Liver (tissue), 3 donors: ENCODE results near the gene NEURL1.

ENCODE experiments used
- CTCF ChIP-seq: fragments of 150-350 bp; IDR thresholded peaks from 2 replicates; pipeline ENCODE4 v1.5.1; 2017; ENCODE audit warnings: improper control_type of control experiment, low read depth, low read length; ENCODE audit not compliant: missing input control
- TAF1 ChIP-seq: conservative IDR thresholded peaks from 2 replicates; pipeline ENCODE4 v1.6.1; 2016; ENCODE audit warnings: antibody characterized with exemption, mild to moderate bottlenecking
- donor health status: healthy.
- donor health status: healthy.

- TF ChIP-seq CTCF (no peak), TAF1 (no peak)
Measured at GRCh38 chr10:103629581-103629980, 136.1 kb downstream of the NEURL1 start.
